AG04450 (cell line): ENCODE data around the gene PA2G4. TPM values are rescaled to one million over a fixed set of nuclear protein-coding genes. Genes with fewer than 3 reads are reported as not detected.

ENCODE experiments used
- CTCF ChIA-PET: fragments of 300-600, 350-600 bp; formaldehyde crosslinking; extraction: SDS; loops from one replicate; lab custom pipeline; 2022; ENCODE audit warnings: antibody characterized with exemption, inconsistent platforms; lab: Charles Lee
- POLR2A ChIA-PET: fragments of 350-600 bp; formaldehyde crosslinking; extraction: SDS; loops from one replicate; lab custom pipeline; 2021; ENCODE audit warnings: antibody characterized with exemption, inconsistent platforms; lab: Yijun Ruan, JAX
- DNase-seq: peaks from one replicate; pipeline ENCODE4 v3.0.0-alpha.2; 2011; ENCODE audit warnings: low read depth, low spot score
- H3K27ac ChIP-seq: one replicate; pipeline ENCODE4 v1.5.1; 2012; ENCODE audit warnings: low read depth, low read length, control low read depth
- H3K27me3 ChIP-seq: one replicate; pipeline ENCODE4 v1.6.0; 2012; ENCODE audit warnings: low read length; ENCODE audit not compliant: control insufficient read depth, insufficient read depth
- H3K4me3 ChIP-seq: 2 replicates; pipeline ENCODE4 v1.5.1; 2011; ENCODE audit warnings: mild to moderate bottlenecking, low read depth, low read length, control low read depth
- H3K9me3 ChIP-seq: 2 replicates; pipeline ENCODE4 v1.5.1; 2012; ENCODE audit warnings: low read length; ENCODE audit not compliant: control insufficient read depth, insufficient read depth
- CTCF ChIP-seq: IDR thresholded peaks from 2 replicates; pipeline ENCODE4 v1.5.1; 2011; ENCODE audit warnings: low read depth, low read length, control low read depth, inconsistent platforms
- polyA plus RNA-seq: library from polyadenylated mRNA; depleted of rRNA; stranded (reverse); fragments of >200 nt; gene quantifications from 2 replicates; pipeline ENCODE4 v1.2.3, GENCODE V29; 2011

The PA2G4 gene
- polyA plus RNA-seq, 1 experiment, result 223 TPM

GRCh38 chr12:56141946-56142784 lies 37.8 kb downstream of the PA2G4 start:
- ChIA-PET POLR2A (interaction anchor here (0.6 kb wide), 2 partner anchors 14 to 33 kb away, joined by 4 to 5 read pairs; partner anchors contain the start of gene ESYT1), CTCF (interaction anchor here (0.7 to 1.9 kb wide), 2 partner anchors 16 to 47 kb away, joined by 4 to 6 read pairs; partner anchors contain the start of gene SMARCC2)
- no peak for DNase-seq
- no peaks in the 10 kb centered on the region for H3K9me3 ChIP-seq
- H3K27me3 ChIP-seq, result no peaks in the 10 kb centered on the region
- TF ChIP-seq CTCF, result no peak
- no peak overlapping the region for H3K27ac ChIP-seq
- H3K4me3 ChIP-seq, result no peak overlapping the region

- POLR2A ChIA-PET, result interaction anchor here (0.6 kb wide), 1 partner anchor 34 kb away, joined by 5 read pairs; no protein-coding TSS in a partner anchor
- H3K4me3 ChIP-seq, result no peak overlapping the region
- no peak for TF ChIP-seq CTCF
- CTCF ChIA-PET, result interaction anchor here (1.3 kb wide), 1 partner anchor 17 kb away, joined by 3 read pairs; no protein-coding TSS in a partner anchor
- H3K27me3 ChIP-seq, result no peaks in the 10 kb centered on the region
- no peak for DNase-seq
- H3K9me3 ChIP-seq, result no peaks in the 10 kb centered on the region
- no peak overlapping the region for H3K27ac ChIP-seq
Observed at GRCh38 chr12:56143217-56143616, 38.9 kb downstream of the PA2G4 start.

- Histone ChIP-seq H3K9me3 (no peaks in the 10 kb centered on the region), H3K4me3 (no peak overlapping the region), H3K27ac (no peak overlapping the region), H3K27me3 (no peaks in the 10 kb centered on the region)
- TF ChIP-seq CTCF, result no peak
- ChIA-PET POLR2A (no interaction called here), CTCF (interaction anchor here (1.3 to 1.8 kb wide), 3 partner anchors 13 to 46 kb away, joined by 3 to 9 read pairs (median 5); partner anchors contain the start of gene SMARCC2)
- DNase-seq, result no peak
Observed at GRCh38 chr12:56143870-56144269, 39.5 kb downstream of the PA2G4 start.

GRCh38 chr12:56145217-56145616 lies 40.9 kb downstream of the PA2G4 start:
- Histone ChIP-seq H3K4me3 (no peak overlapping the region), H3K9me3 (no peaks in the 10 kb centered on the region), H3K27me3 (no peaks in the 10 kb centered on the region), H3K27ac (no peak overlapping the region)
- DNase-seq, result no peak
- ChIA-PET POLR2A (no interaction called here), CTCF (interaction anchor here (1.5 to 1.8 kb wide), 2 partner anchors 11 to 44 kb away, joined by 5 to 9 read pairs; partner anchors contain the start of gene SMARCC2)
- TF ChIP-seq CTCF, result no peak
